Measurements from ENCODE around the gene TPBGL.

TPBGL gene

DNA sequence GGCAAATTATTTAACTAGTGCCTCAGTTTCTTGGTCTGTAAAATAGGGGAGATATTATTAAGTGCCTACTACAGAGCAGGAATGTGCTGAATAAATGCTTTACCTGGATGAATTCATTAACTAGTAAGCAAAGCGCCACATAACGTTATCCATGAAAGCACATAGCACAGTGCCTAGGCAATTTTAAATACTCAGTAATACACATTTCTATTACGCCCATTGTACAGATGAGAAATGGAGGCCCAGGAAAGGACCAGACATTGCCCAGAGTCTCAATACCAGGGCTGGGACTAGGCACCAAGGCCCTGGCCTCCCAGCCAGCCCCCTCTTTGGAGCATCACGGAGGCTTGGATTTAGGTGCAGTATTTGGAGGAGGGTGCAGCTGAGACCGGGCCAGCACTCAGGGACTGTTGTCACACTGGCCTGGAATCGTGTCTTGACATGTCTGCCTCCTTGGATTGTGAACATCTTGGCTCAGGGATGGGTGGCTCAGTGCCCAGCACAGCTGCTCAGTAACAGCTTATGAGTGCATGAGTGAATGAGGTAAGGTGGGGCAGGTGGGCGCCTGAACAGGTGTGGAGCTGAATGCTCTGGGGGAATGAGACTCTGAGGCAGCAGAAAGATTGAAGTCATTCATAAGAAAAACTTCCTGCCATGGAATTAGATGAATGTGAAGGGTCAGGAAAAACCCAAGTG, 42.1 kb upstream of the TPBGL start:
- TF ChIP-seq FOXM1 (IDR thresholded peaks at IDR 0.05; ENCODE audit: borderline replicate concordance, low read depth) (no peak), CEBPB (IDR thresholded peaks at IDR 0.05) (no peak), EGR1 (IDR thresholded peaks at IDR 0.05) (no peak), USF1 (IDR thresholded peaks at IDR 0.05) (no peak), NFIC (IDR thresholded peaks at IDR 0.05) (no peak), TEAD4 (IDR thresholded peaks at IDR 0.05) (no peak), MAX (IDR thresholded peaks at IDR 0.05) (no peak), TAF1 (IDR thresholded peaks at IDR 0.05; ENCODE audit: low read depth) (no peak)
- TF ChIP-seq, protein P1, sequence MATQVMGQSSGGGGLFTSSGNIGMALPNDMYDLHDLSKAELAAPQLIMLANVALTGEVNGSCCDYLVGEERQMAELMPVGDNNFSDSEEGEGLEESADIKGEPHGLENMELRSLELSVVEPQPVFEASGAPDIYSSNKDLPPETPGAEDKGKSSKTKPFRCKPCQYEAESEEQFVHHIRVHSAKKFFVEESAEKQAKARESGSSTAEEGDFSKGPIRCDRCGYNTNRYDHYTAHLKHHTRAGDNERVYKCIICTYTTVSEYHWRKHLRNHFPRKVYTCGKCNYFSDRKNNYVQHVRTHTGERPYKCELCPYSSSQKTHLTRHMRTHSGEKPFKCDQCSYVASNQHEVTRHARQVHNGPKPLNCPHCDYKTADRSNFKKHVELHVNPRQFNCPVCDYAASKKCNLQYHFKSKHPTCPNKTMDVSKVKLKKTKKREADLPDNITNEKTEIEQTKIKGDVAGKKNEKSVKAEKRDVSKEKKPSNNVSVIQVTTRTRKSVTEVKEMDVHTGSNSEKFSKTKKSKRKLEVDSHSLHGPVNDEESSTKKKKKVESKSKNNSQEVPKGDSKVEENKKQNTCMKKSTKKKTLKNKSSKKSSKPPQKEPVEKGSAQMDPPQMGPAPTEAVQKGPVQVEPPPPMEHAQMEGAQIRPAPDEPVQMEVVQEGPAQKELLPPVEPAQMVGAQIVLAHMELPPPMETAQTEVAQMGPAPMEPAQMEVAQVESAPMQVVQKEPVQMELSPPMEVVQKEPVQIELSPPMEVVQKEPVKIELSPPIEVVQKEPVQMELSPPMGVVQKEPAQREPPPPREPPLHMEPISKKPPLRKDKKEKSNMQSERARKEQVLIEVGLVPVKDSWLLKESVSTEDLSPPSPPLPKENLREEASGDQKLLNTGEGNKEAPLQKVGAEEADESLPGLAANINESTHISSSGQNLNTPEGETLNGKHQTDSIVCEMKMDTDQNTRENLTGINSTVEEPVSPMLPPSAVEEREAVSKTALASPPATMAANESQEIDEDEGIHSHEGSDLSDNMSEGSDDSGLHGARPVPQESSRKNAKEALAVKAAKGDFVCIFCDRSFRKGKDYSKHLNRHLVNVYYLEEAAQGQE (IDR thresholded peaks at IDR 0.05; ENCODE audit: low read depth) = no peak

DNA sequence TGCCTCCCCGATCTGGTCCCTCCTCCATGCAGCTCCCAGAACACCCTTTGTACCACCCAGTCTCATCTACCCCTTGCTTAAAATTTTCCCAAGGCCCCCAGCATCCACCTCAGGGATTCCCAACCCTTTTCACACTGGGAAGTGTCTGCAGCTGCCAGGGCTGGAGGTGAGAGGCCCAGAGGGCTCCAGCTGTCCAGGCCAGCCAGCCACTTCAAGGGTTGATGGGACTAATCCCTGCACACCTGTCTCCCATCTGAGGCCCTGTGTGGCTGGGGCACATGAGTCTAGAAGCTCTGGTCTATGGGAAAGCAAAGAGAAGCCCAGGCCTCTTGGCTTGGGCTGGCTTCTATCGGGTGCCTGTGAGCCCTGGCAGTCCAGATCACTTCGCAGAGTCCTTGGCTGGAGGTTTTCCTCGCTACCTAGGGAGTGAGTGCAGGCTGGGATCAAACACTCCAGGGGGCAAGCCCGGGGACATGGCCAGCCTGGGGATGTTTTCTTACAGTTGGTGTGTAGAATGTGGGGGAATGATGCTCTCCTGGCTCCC, 41.1 kb upstream of the TPBGL start:
- TF ChIP-seq FOXM1 (IDR thresholded peaks at IDR 0.05; ENCODE audit: borderline replicate concordance, low read depth) (no peak), NFIC (IDR thresholded peaks at IDR 0.05) (no peak), TCF12 (IDR thresholded peaks at IDR 0.05; ENCODE audit: low read depth) (no peak), CEBPB (IDR thresholded peaks at IDR 0.05) (no peak), ZBTB7A (IDR thresholded peaks at IDR 0.05; ENCODE audit: low read depth) (no peak), MAX (IDR thresholded peaks at IDR 0.05) (no peak), EP300 (IDR thresholded peaks at IDR 0.05; ENCODE audit: borderline replicate concordance) (no peak), EGR1 (IDR thresholded peaks at IDR 0.05) (no peak)

- no peak for TF ChIP-seq EGR1 (IDR thresholded peaks at IDR 0.05)
- no peak for TF ChIP-seq TAF1 (IDR thresholded peaks at IDR 0.05; ENCODE audit: low read depth)
- no peak for TF ChIP-seq TCF12 (IDR thresholded peaks at IDR 0.05; ENCODE audit: low read depth)
- TF ChIP-seq CEBPB (IDR thresholded peaks at IDR 0.05) = no peak
- TF ChIP-seq MAX (IDR thresholded peaks at IDR 0.05) = no peak
- no peak for TF ChIP-seq YY1 (IDR thresholded peaks at IDR 0.05; ENCODE audit: low read depth)
- TF ChIP-seq USF1 (IDR thresholded peaks at IDR 0.05) = no peak
- no peak for TF ChIP-seq CREB1 (IDR thresholded peaks at IDR 0.05; ENCODE audit: low read depth)
- no peak for TF ChIP-seq FOXM1 (IDR thresholded peaks at IDR 0.05; ENCODE audit: borderline replicate concordance, low read depth)
Measured at GRCh38 chr11:75200051-75200450, 40.5 kb upstream of the TPBGL start.

- TF ChIP-seq EGR1 (IDR thresholded peaks at IDR 0.05) (no peak), YY1 (IDR thresholded peaks at IDR 0.05; ENCODE audit: low read depth) (no peak), USF1 (IDR thresholded peaks at IDR 0.05) (no peak), ZBTB7A (IDR thresholded peaks at IDR 0.05; ENCODE audit: low read depth) (no peak)
- TF ChIP-seq, protein P1 (IDR thresholded peaks at IDR 0.05; ENCODE audit: low read depth) = no peak
Measured at GRCh38 chr11:75200531-75200930, 40.0 kb upstream of the TPBGL start.

DNA sequence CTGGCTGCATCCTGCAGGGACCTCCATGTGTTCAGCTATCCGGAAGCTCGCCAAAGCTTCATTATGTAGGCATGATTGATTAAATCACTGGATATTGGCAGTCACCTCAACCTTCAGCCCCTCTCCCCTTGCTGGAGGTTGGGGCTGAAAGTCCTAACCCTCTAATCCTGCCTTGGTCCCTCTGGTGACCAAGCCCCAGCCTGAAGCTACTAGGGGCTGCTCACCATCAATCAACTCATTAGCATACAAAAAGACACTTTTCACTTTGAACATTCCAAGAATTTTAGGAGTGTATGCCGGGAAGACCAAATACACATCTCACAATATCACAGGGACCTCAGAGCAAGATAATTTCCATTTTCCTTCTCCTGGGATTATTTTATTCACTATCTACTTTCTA, 38.8 kb upstream of the TPBGL start:
- TF ChIP-seq TAF1 (IDR thresholded peaks at IDR 0.05; ENCODE audit: low read depth) (no peak), CREB1 (IDR thresholded peaks at IDR 0.05; ENCODE audit: low read depth) (no peak), EP300 (IDR thresholded peaks at IDR 0.05; ENCODE audit: borderline replicate concordance) (no peak), CEBPB (IDR thresholded peaks at IDR 0.05) (no peak), EGR1 (IDR thresholded peaks at IDR 0.05) (no peak), FOXM1 (IDR thresholded peaks at IDR 0.05; ENCODE audit: borderline replicate concordance, low read depth) (no peak), ZBTB7A (IDR thresholded peaks at IDR 0.05; ENCODE audit: low read depth) (no peak), RAD21 (IDR thresholded peaks at IDR 0.05; ENCODE audit: low read depth) (no peak), MAX (IDR thresholded peaks at IDR 0.05) (no peak), USF1 (IDR thresholded peaks at IDR 0.05) (no peak), TEAD4 (IDR thresholded peaks at IDR 0.05) (no peak), TCF12 (IDR thresholded peaks at IDR 0.05; ENCODE audit: low read depth) (no peak), YY1 (IDR thresholded peaks at IDR 0.05; ENCODE audit: low read depth) (no peak), NFIC (IDR thresholded peaks at IDR 0.05) (no peak)
- TF ChIP-seq, protein P1 (IDR thresholded peaks at IDR 0.05; ENCODE audit: low read depth) = no peak

Data from Ishikawa (cell line).